Suprapubic skin (tissue), 4 donors: Measurements from ENCODE around the gene ZNF546.

ENCODE experiments used
- CTCF ChIP-seq, 2 donors: fragments of 200-600 bp in 1 of 2; fragments of 450-650 bp in 1 of 2; sonication (generic) in 1 of 2; IDR thresholded peaks; one replicate each; pipeline ENCODE4 v1.5.1; 2016 to 2019; ENCODE audit warnings: antibody characterized with exemption in 2 of 2, mild to moderate bottlenecking in 1 of 2, moderate library complexity in 1 of 2
- EP300 ChIP-seq: sonication (generic); formaldehyde crosslinking; IDR thresholded peaks from one replicate; pipeline ENCODE4 v1.6.1; 2017; ENCODE audit warnings: antibody characterized with exemption
- POLR2A ChIP-seq, 2 donors: fragments of 450-650 bp; IDR thresholded peaks; one replicate each; pipeline ENCODE4 v1.6.1; 2017; ENCODE audit warnings: antibody characterized with exemption in 2 of 2, mild to moderate bottlenecking in 2 of 2, moderate library complexity in 2 of 2
- POLR2AphosphoS5 ChIP-seq, 3 donors: sonication (generic); formaldehyde crosslinking; IDR thresholded peaks; one replicate each; pipeline ENCODE4 v1.6.1; 2017; ENCODE audit warnings: antibody characterized with exemption in 3 of 3

GRCh38 chr19:39951065-39951650, 45.7 kb upstream of the ZNF546 start:
- TF ChIP-seq CTCF (IDR thresholded peaks at IDR 0.05) (no peak), POLR2A (IDR thresholded peaks at IDR 0.05) (no peak), POLR2AphosphoS5 (IDR thresholded peaks at IDR 0.05) (no peak), EP300 (no peak)
